Measurements from ENCODE around the gene PLXNB1. TPM values are rescaled to one million over a fixed set of nuclear protein-coding genes. Genes with fewer than 3 reads are reported as not detected.
A peak's percentile ranks its signal among the peaks of the same experiment; 100 is the strongest.

The PLXNB1 gene
- total and polyA plus RNA-seq, 2 of the 13 experiments (the other 11 are each of a cell fraction or from before 2014, with no cell fraction given) = 86.0 to 143 TPM

- TF ChIP-seq THAP9 (CRISPR knock-in tag; IDR thresholded peaks at IDR 0.05; ENCODE audit: borderline replicate concordance) (0 out of 2 replicates have a peak, but pooled peaks have one; percentile 7), ZNF501 (CRISPR knock-in tag; IDR thresholded peaks at IDR 0.05) (0 out of 2 replicates have a peak, but pooled peaks have one; percentile 42), ZC3H4 (CRISPR knock-in tag; IDR thresholded peaks at IDR 0.05; ENCODE audit: borderline replicate concordance) (no peak), SRY (CRISPR knock-in tag; IDR thresholded peaks at IDR 0.05) (no peak), ZNF564 (CRISPR knock-in tag; IDR thresholded peaks at IDR 0.05) (peak; percentile 16; the same call in 1 of the 2 replicates), PTBP1 (IDR thresholded peaks at IDR 0.05; ENCODE audit: low read depth, low read length, poor library complexity, severe bottlenecking) (peak; percentile 1), ESRRA (CRISPR knock-in tag; IDR thresholded peaks at IDR 0.05; ENCODE audit: low read depth) (no peak), ZNF432 (CRISPR knock-in tag; IDR thresholded peaks at IDR 0.05; ENCODE audit: borderline replicate concordance) (no peak), ZMYM3 (CRISPR knock-in tag; IDR thresholded peaks at IDR 0.05) (peak; percentile 84; the same call in 1 of the 2 replicates), ZBTB2 (CRISPR knock-in tag; IDR thresholded peaks at IDR 0.05; ENCODE audit: low read depth) (no peak), ATF5 (CRISPR knock-in tag; IDR thresholded peaks at IDR 0.05; ENCODE audit: low read depth) (no peak), ZNF776 (CRISPR knock-in tag; IDR thresholded peaks at IDR 0.05) (no peak), TBX3 (IDR thresholded peaks at IDR 0.05; ENCODE audit: borderline replicate concordance) (no peak), ZNF513 (CRISPR knock-in tag; conservative IDR thresholded peaks at IDR 0.05) (no peak), ZNF839 (CRISPR knock-in tag; IDR thresholded peaks at IDR 0.05; ENCODE audit: borderline replicate concordance) (no peak), POLR2AphosphoS5 (IDR thresholded peaks at IDR 0.05; ENCODE audit: low read depth, low read length) (0 out of 2 replicates have a peak, but pooled peaks have one; percentile 53), SMAD1 (CRISPR knock-in tag; IDR thresholded peaks at IDR 0.05; ENCODE audit: borderline replicate concordance, low read depth) (no peak), ATF6 (CRISPR knock-in tag; conservative IDR thresholded peaks at IDR 0.05) (0 out of 2 replicates have a peak, but pooled peaks have one; percentile 5), RFXAP (CRISPR knock-in tag; IDR thresholded peaks at IDR 0.05; ENCODE audit: borderline replicate concordance) (0 out of 2 replicates have a peak, but pooled peaks have one; percentile 35), TERF1 (CRISPR knock-in tag; IDR thresholded peaks at IDR 0.05) (no peak)
Measured at GRCh38 chr3:48473617-48473952, 43.7 kb upstream of the PLXNB1 start (continued).

Data from HepG2 (cell line).